Transverse colon (tissue), 3 donors: Measurements from ENCODE around the gene TRAPPC3L.

ENCODE experiments used
- CTCF ChIP-seq, 5 experiments: fragments of 200-600 bp in 3 of 5; fragments of 450-650 bp in 2 of 5; sonication (generic) in 3 of 5; IDR thresholded peaks; 1 replicate in 2 of 5; 2 replicates in 3 of 5; pipeline ENCODE4 v1.5.1; 2016 to 2017; ENCODE audit warnings: antibody characterized with exemption in 5 of 5, inconsistent platforms in 3 of 5, mild to moderate bottlenecking in 2 of 5, moderate library complexity in 1 of 5
- EP300 ChIP-seq: sonication (generic); formaldehyde crosslinking; IDR thresholded peaks from one replicate; pipeline ENCODE4 v1.6.1; 2017; ENCODE audit warnings: antibody characterized with exemption, low read depth
- POLR2A ChIP-seq: fragments of 450-650 bp; IDR thresholded peaks from one replicate; pipeline ENCODE4 v1.6.1; 2016; ENCODE audit warnings: antibody characterized with exemption, mild to moderate bottlenecking, moderate library complexity

GRCh38 chr6:116497113-116497676 is 48.3 kb downstream of the TRAPPC3L start:
- TF ChIP-seq CTCF (IDR thresholded peaks at IDR 0.05) (no peak), POLR2A (no peak), EP300 (no peak)
